CD4-positive, alpha-beta T cell treated with Interleukin-6 at 100 ng/mL for 8 hours (primary cell): ENCODE data around the gene KCTD17.

Experiments used
- DNase-seq: peaks from one replicate; pipeline ENCODE4 v3.0.0-alpha.2; 2020; ENCODE audit warnings: mixed read lengths, low spot score

Gene KCTD17

GRCh38 chr22:37079158-37079557 is 27.6 kb downstream of the KCTD17 start:
- DNase-seq, result no peak

GRCh38 chr22:37079668-37080171 is 28.2 kb downstream of the KCTD17 start:
- DNase-seq, result peak; percentile 76

- DNase-seq, result no peak
Measured at GRCh38 chr22:37080438-37080837, 28.9 kb downstream of the KCTD17 start.

- no peak for DNase-seq
Measured at GRCh38 chr22:37080838-37081237, 29.3 kb downstream of the KCTD17 start.

- no peak for DNase-seq
Measured at GRCh38 chr22:37082251-37082873, 30.8 kb downstream of the KCTD17 start.

- DNase-seq, result no peak
Measured at GRCh38 chr22:37083914-37084313, 32.4 kb downstream of the KCTD17 start.

- DNase-seq, result no peak
Measured at GRCh38 chr22:37084385-37084784, 32.8 kb downstream of the KCTD17 start.

GRCh38 chr22:37086184-37086583 is 34.6 kb downstream of the KCTD17 start:
- no peak for DNase-seq

- DNase-seq, result no peak
Measured at GRCh38 chr22:37088108-37088605, 36.6 kb downstream of the KCTD17 start.

GRCh38 chr22:37088750-37089408 is 37.3 kb downstream of the KCTD17 start:
- no peak for DNase-seq

- no peak for DNase-seq
Measured at GRCh38 chr22:37089434-37089833, 37.9 kb downstream of the KCTD17 start.

GRCh38 chr22:37090920-37091695 is 39.6 kb downstream of the KCTD17 start:
- DNase-seq, result no peak

GRCh38 chr22:37091994-37092393 is 40.5 kb downstream of the KCTD17 start:
- DNase-seq, result no peak

- no peak for DNase-seq
Measured at GRCh38 chr22:37092997-37093396, 41.5 kb downstream of the KCTD17 start.

- DNase-seq, result no peak
Measured at GRCh38 chr22:37094239-37094638, 42.7 kb downstream of the KCTD17 start.

- DNase-seq, result no peak
Measured at GRCh38 chr22:37095113-37095512, 43.6 kb downstream of the KCTD17 start.

- no peak for DNase-seq
Measured at GRCh38 chr22:37097346-37097745, 45.8 kb downstream of the KCTD17 start.

- no peak for DNase-seq
Measured at GRCh38 chr22:37098976-37099591, 47.5 kb downstream of the KCTD17 start.

- no peak for DNase-seq
Measured at GRCh38 chr22:37100589-37101127, 49.1 kb downstream of the KCTD17 start.

GRCh38 chr22:37101311-37102066 is 49.9 kb downstream of the KCTD17 start:
- no peak for DNase-seq

- DNase-seq, result no peak
Measured at GRCh38 chr22:37103151-37103550, 51.6 kb downstream of the KCTD17 start.
